MM.1S (cell line): ENCODE data around the gene GSE1.

Experiments used
- DNase-seq: peaks from one replicate; pipeline ENCODE4 v3.0.0-alpha.2; 2015
- H2AFZ ChIP-seq: fragments of 300-600 bp; sonication (generic); 2 replicates; pipeline ENCODE4 v1.6.0; 2016; ENCODE audit warnings: antibody characterized with exemption, low read length
- H3F3A ChIP-seq: fragments of 300-600 bp; sonication (generic); 2 replicates; pipeline ENCODE4 v1.6.1; 2016; ENCODE audit warnings: mild to moderate bottlenecking, antibody characterized with exemption, low read length, moderate library complexity, mixed read lengths; ENCODE audit not compliant: insufficient read depth
- H3K27ac ChIP-seq: fragments of 300-600 bp; sonication (generic); 2 replicates; pipeline ENCODE4 v1.5.1; 2016; ENCODE audit warnings: mild to moderate bottlenecking, low read length
- H3K27me3 ChIP-seq: fragments of 300-600 bp; sonication (generic); replicated peaks from 2 replicates; pipeline ENCODE4 v1.6.0; 2016; ENCODE audit warnings: low read length; ENCODE audit not compliant: insufficient read depth
- H3K36me3 ChIP-seq: fragments of 300-600 bp; sonication (generic); replicated peaks from 2 replicates; pipeline ENCODE4 v1.6.1; 2016; ENCODE audit warnings: mild to moderate bottlenecking, low read length, mixed read lengths; ENCODE audit not compliant: insufficient read depth
- H3K4me1 ChIP-seq: fragments of 300-600 bp; sonication (generic); 2 replicates; pipeline ENCODE4 v1.6.1; 2016; ENCODE audit warnings: low read length, mixed read lengths
- H3K4me2 ChIP-seq: fragments of 300-600 bp; sonication (generic); 2 replicates; pipeline ENCODE4 v1.6.0; 2016; ENCODE audit warnings: low read depth, low read length
- H3K4me3 ChIP-seq: fragments of 300-600 bp; sonication (generic); 2 replicates; pipeline ENCODE4 v1.5.1; 2016; ENCODE audit warnings: low read length, mixed read lengths
- H3K79me2 ChIP-seq: fragments of 300-600 bp; sonication (generic); 2 replicates; pipeline ENCODE4 v1.6.1; 2016; ENCODE audit warnings: mixed run types, low read length, mixed read lengths
- H3K9ac ChIP-seq: fragments of 300-600 bp; sonication (generic); 2 replicates; pipeline ENCODE4 v1.6.1; 2016; ENCODE audit warnings: low read length, mixed read lengths
- H3K9me2 ChIP-seq: fragments of 300-600 bp; sonication (generic); replicated peaks from 2 replicates; pipeline ENCODE4 v1.6.1; 2016; ENCODE audit warnings: mild to moderate bottlenecking, low read length, mixed read lengths; ENCODE audit not compliant: insufficient read depth
- H3K9me3 ChIP-seq: fragments of 300-600 bp; sonication (generic); replicated peaks from 2 replicates; pipeline ENCODE4 v1.6.1; 2016; ENCODE audit warnings: mild to moderate bottlenecking, low read length, mixed read lengths; ENCODE audit not compliant: insufficient read depth
- H4K20me1 ChIP-seq: fragments of 300-600 bp; sonication (generic); 2 replicates; pipeline ENCODE4 v1.6.1; 2016; ENCODE audit warnings: mild to moderate bottlenecking, low read length, moderate library complexity, mixed read lengths; ENCODE audit not compliant: insufficient read depth
- CTCF ChIP-seq: fragments of 300-600 bp; sonication (generic); IDR thresholded peaks from 2 replicates; pipeline ENCODE4 v1.5.1; 2016; ENCODE audit warnings: antibody characterized with exemption, low read length, mixed read lengths
- EZH2 ChIP-seq: fragments of 300-600 bp; sonication (generic); optimal IDR thresholded peaks from 2 replicates; pipeline ENCODE3; 2017; ENCODE audit warnings: low read depth, mild to moderate bottlenecking, antibody characterized with exemption, low read length, mixed read lengths
- EZH2phosphoT487 ChIP-seq: fragments of 300-600 bp; sonication (generic); IDR thresholded peaks from 2 replicates; pipeline ENCODE4 v1.6.1; 2018; ENCODE audit warnings: antibody characterized with exemption, low read length

The GSE1 gene

GRCh38 chr16:85602402-85603202, 10.5 kb upstream of the GSE1 start:
- Histone ChIP-seq H3K27ac (no peak overlapping the region), H3K9me3 (no peaks in the 10 kb centered on the region), H3K9me2 (no peaks in the 10 kb centered on the region), H3K36me3 (no peaks in the 10 kb centered on the region), H3K27me3 (no peaks in the 10 kb centered on the region), H3K4me2 (no peak overlapping the region), H3K9ac (no peak overlapping the region), H4K20me1 (no peaks in the 10 kb centered on the region), H3F3A (no peaks in the 10 kb centered on the region), H3K79me2 (peaks cover 14% of the 10 kb centered on the region; the same call in 1 of the 2 replicates), H3K4me1 (no peaks in the 10 kb centered on the region), H2AFZ (no peak overlapping the region), H3K4me3 (no peak overlapping the region)
- no peak for DNase-seq
- TF ChIP-seq CTCF (no peak), EZH2phosphoT487 (no peak), EZH2 (no peak)

- no peak overlapping the region for H2AFZ ChIP-seq
- no peaks in the 10 kb centered on the region for H3K9me2 ChIP-seq
- H4K20me1 ChIP-seq = no peaks in the 10 kb centered on the region
- H3K27me3 ChIP-seq = no peaks in the 10 kb centered on the region
- H3F3A ChIP-seq = no peaks in the 10 kb centered on the region
- H3K79me2 ChIP-seq = peaks cover 12% of the 10 kb centered on the region; the same call in 1 of the 2 replicates
- H3K4me2 ChIP-seq = no peak overlapping the region
- H3K9me3 ChIP-seq = no peaks in the 10 kb centered on the region
- H3K9ac ChIP-seq = no peak overlapping the region
- no peak overlapping the region for H3K4me3 ChIP-seq
- no peak for DNase-seq
- H3K4me1 ChIP-seq = no peaks in the 10 kb centered on the region
- TF ChIP-seq EZH2phosphoT487 (no peak), EZH2 (no peak), CTCF (no peak)
- no peak overlapping the region for H3K27ac ChIP-seq
- no peaks in the 10 kb centered on the region for H3K36me3 ChIP-seq
Measured at GRCh38 chr16:85603203-85603755, 9.8 kb upstream of the GSE1 start.

GRCh38 chr16:85604145-85604705, 8.9 kb upstream of the GSE1 start:
- no peak overlapping the region for H3K9ac ChIP-seq
- no peak for DNase-seq

More at GRCh38 chr16:85604145-85604705, 8.9 kb upstream of the GSE1 start:
- TF ChIP-seq EZH2phosphoT487 (no peak), EZH2 (no peak)
- Histone ChIP-seq H3K79me2 (peaks cover 7% of the 10 kb centered on the region; the same call in 1 of the 2 replicates), H3K9me2 (no peaks in the 10 kb centered on the region), H3F3A (no peaks in the 10 kb centered on the region), H3K4me2 (no peak overlapping the region), H3K36me3 (no peaks in the 10 kb centered on the region), H3K9me3 (no peaks in the 10 kb centered on the region), H3K4me3 (no peak overlapping the region), H3K4me1 (no peaks in the 10 kb centered on the region), H4K20me1 (no peaks in the 10 kb centered on the region), H3K27me3 (no peaks in the 10 kb centered on the region), H2AFZ (no peak overlapping the region), H3K27ac (no peak overlapping the region)
